Activated CD8-positive, alpha-beta memory T cell treated with anti-CD3 and anti-CD28 coated beads for 36 hours (primary cell): ENCODE data around the gene EPS8. TPM values are rescaled to one million over a fixed set of nuclear protein-coding genes. Genes with fewer than 3 reads are reported as not detected.

Source experiments
- CTCF ChIA-PET: fragments of 350-600 bp; sonication (Branson Sonifier 250); formaldehyde crosslinking; loops from one replicate; lab custom pipeline; 2021; ENCODE audit warnings: antibody characterized with exemption; lab: Charles Lee
- POLR2A ChIA-PET: fragments of 350-600 bp; sonication (Branson Sonifier 250); formaldehyde crosslinking; loops from one replicate; lab custom pipeline; 2021; ENCODE audit warnings: antibody characterized with exemption; lab: Charles Lee
- total RNA-seq, 2 experiments: library from RNA; stranded (reverse); gene quantifications; one replicate each; pipeline ENCODE4 v1.2.3, GENCODE V29; 2021

Gene EPS8
- total RNA-seq, 2 experiments from 2014 or later, result 0.65 to 1.2 TPM

- POLR2A ChIA-PET, result no interaction called here
- CTCF ChIA-PET, result no interaction called here
Measured at GRCh38 chr12:15801770-15802744, 12.9 kb upstream of the EPS8 start.

- ChIA-PET CTCF (no interaction called here), POLR2A (no interaction called here)
Measured at GRCh38 chr12:15800278-15800677, 11.1 kb upstream of the EPS8 start.

GRCh38 chr12:15797818-15798217, 8.6 kb upstream of the EPS8 start:
- POLR2A ChIA-PET, result no interaction called here
- CTCF ChIA-PET, result no interaction called here

GRCh38 chr12:15796493-15797141, 7.4 kb upstream of the EPS8 start:
- ChIA-PET CTCF (no interaction called here), POLR2A (no interaction called here)

- POLR2A ChIA-PET, result no interaction called here
- CTCF ChIA-PET, result no interaction called here
Measured at GRCh38 chr12:15794836-15795235, 5.6 kb upstream of the EPS8 start.

- ChIA-PET CTCF (no interaction called here), POLR2A (no interaction called here)
Measured at GRCh38 chr12:15794196-15794595, 5.0 kb upstream of the EPS8 start.

- ChIA-PET CTCF (interaction anchor here (0.7 to 0.8 kb wide), 2 partner anchors 18 to 200 kb away, joined by 3 to 4 read pairs; no protein-coding TSS in a partner anchor), POLR2A (interaction anchor here (1.0 kb wide), 1 partner anchor 93 kb away, joined by 4 read pairs; no protein-coding TSS in a partner anchor)
Measured at GRCh38 chr12:15788233-15789219, 662 bp downstream of the EPS8 start.

GRCh38 chr12:15787778-15788177, 1.4 kb downstream of the EPS8 start:
- ChIA-PET POLR2A (interaction anchor here (1.0 kb wide), 1 partner anchor 94 kb away, joined by 4 read pairs; no protein-coding TSS in a partner anchor), CTCF (interaction anchor here (0.8 kb wide), 1 partner anchor 199 kb away, joined by 3 read pairs; no protein-coding TSS in a partner anchor)

GRCh38 chr12:15786772-15787171, 2.4 kb downstream of the EPS8 start:
- POLR2A ChIA-PET, result no interaction called here
- CTCF ChIA-PET, result no interaction called here

- POLR2A ChIA-PET, result no interaction called here
- CTCF ChIA-PET, result no interaction called here
Measured at GRCh38 chr12:15783288-15783687, 5.9 kb downstream of the EPS8 start.

GRCh38 chr12:15782667-15783066, 6.5 kb downstream of the EPS8 start:
- POLR2A ChIA-PET, result no interaction called here
- CTCF ChIA-PET, result no interaction called here

- CTCF ChIA-PET, result no interaction called here
- POLR2A ChIA-PET, result no interaction called here
Measured at GRCh38 chr12:15779925-15780324, 9.3 kb downstream of the EPS8 start.

GRCh38 chr12:15778126-15778525, 11.1 kb downstream of the EPS8 start:
- ChIA-PET POLR2A (no interaction called here), CTCF (no interaction called here)

GRCh38 chr12:15777355-15778012, 11.7 kb downstream of the EPS8 start:
- ChIA-PET POLR2A (no interaction called here), CTCF (no interaction called here)

GRCh38 chr12:15776532-15776931, 12.7 kb downstream of the EPS8 start:
- ChIA-PET CTCF (no interaction called here), POLR2A (no interaction called here)

- CTCF ChIA-PET, result no interaction called here
- POLR2A ChIA-PET, result no interaction called here
Measured at GRCh38 chr12:15774819-15775218, 14.4 kb downstream of the EPS8 start.

- ChIA-PET CTCF (no interaction called here), POLR2A (no interaction called here)
Measured at GRCh38 chr12:15772405-15773018, 16.7 kb downstream of the EPS8 start.

- ChIA-PET CTCF (interaction anchor here (1.4 kb wide), 1 partner anchor 18 kb away, joined by 4 read pairs; the partner anchor contains the start of gene EPS8), POLR2A (no interaction called here)
Measured at GRCh38 chr12:15770581-15770980, 18.6 kb downstream of the EPS8 start.
